GM21447 (cell line): ENCODE results near the gene BLACAT1.

Experiments
- ATAC-seq: cut with Tn5 transposase; IDR thresholded peaks from one replicate; pipeline ENCODE4 v1.9.1; 2021; ENCODE audit not compliant: unreplicated experiment

BLACAT1 gene

GRCh38 chr1:205455581-205456382 lies at the start of gene BLACAT1:
BLACAT1 (minus strand) TSS chr1:205456045.
- ATAC-seq = no peak

GRCh38 chr1:205505076-205505729 lies 49.4 kb upstream of the BLACAT1 start:
- no peak for ATAC-seq

GRCh38 chr1:205504311-205505075 lies 48.6 kb upstream of the BLACAT1 start, which contains the start of gene CDK18:
CDK18 (plus strand) TSS chr1:205504669; CDS start chr1:205523168, 18,499 bp downstream.
- no peak for ATAC-seq

GRCh38 chr1:205502992-205503391 lies 47.1 kb upstream of the BLACAT1 start:
- ATAC-seq = no peak

- ATAC-seq = no peak
Measured at GRCh38 chr1:205502111-205502810, 46.4 kb upstream of the BLACAT1 start.

GRCh38 chr1:205500240-205501233 lies 44.7 kb upstream of the BLACAT1 start:
- ATAC-seq = no peak

GRCh38 chr1:205499789-205500188 lies 43.9 kb upstream of the BLACAT1 start:
- no peak for ATAC-seq

- ATAC-seq = no peak
Measured at GRCh38 chr1:205497351-205497750, 41.5 kb upstream of the BLACAT1 start.

- no peak for ATAC-seq
Measured at GRCh38 chr1:205496661-205497060, 40.8 kb upstream of the BLACAT1 start.

- ATAC-seq = no peak
Measured at GRCh38 chr1:205495237-205495823, 39.5 kb upstream of the BLACAT1 start.

- ATAC-seq = no peak
Measured at GRCh38 chr1:205494115-205494514, 38.3 kb upstream of the BLACAT1 start.

- ATAC-seq = no peak
Measured at GRCh38 chr1:205493241-205494085, 37.6 kb upstream of the BLACAT1 start.

GRCh38 chr1:205492774-205493173 lies 36.9 kb upstream of the BLACAT1 start:
- ATAC-seq = no peak

GRCh38 chr1:205492201-205492667 lies 36.4 kb upstream of the BLACAT1 start:
- ATAC-seq = no peak

GRCh38 chr1:205491794-205492193 lies 35.9 kb upstream of the BLACAT1 start:
- no peak for ATAC-seq

GRCh38 chr1:205488074-205488723 lies 32.4 kb upstream of the BLACAT1 start:
- ATAC-seq = peak; percentile 57

GRCh38 chr1:205486258-205486657 lies 30.4 kb upstream of the BLACAT1 start:
- no peak for ATAC-seq
